ENCODE results near the gene POLA1.
"Not testable (repeated sequence)": the region's sequence is repeated elsewhere in the genome, so short reads cannot be mapped to it uniquely, and the experiment has no call there.

Gene POLA1, protein sequence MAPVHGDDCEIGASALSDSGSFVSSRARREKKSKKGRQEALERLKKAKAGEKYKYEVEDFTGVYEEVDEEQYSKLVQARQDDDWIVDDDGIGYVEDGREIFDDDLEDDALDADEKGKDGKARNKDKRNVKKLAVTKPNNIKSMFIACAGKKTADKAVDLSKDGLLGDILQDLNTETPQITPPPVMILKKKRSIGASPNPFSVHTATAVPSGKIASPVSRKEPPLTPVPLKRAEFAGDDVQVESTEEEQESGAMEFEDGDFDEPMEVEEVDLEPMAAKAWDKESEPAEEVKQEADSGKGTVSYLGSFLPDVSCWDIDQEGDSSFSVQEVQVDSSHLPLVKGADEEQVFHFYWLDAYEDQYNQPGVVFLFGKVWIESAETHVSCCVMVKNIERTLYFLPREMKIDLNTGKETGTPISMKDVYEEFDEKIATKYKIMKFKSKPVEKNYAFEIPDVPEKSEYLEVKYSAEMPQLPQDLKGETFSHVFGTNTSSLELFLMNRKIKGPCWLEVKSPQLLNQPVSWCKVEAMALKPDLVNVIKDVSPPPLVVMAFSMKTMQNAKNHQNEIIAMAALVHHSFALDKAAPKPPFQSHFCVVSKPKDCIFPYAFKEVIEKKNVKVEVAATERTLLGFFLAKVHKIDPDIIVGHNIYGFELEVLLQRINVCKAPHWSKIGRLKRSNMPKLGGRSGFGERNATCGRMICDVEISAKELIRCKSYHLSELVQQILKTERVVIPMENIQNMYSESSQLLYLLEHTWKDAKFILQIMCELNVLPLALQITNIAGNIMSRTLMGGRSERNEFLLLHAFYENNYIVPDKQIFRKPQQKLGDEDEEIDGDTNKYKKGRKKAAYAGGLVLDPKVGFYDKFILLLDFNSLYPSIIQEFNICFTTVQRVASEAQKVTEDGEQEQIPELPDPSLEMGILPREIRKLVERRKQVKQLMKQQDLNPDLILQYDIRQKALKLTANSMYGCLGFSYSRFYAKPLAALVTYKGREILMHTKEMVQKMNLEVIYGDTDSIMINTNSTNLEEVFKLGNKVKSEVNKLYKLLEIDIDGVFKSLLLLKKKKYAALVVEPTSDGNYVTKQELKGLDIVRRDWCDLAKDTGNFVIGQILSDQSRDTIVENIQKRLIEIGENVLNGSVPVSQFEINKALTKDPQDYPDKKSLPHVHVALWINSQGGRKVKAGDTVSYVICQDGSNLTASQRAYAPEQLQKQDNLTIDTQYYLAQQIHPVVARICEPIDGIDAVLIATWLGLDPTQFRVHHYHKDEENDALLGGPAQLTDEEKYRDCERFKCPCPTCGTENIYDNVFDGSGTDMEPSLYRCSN (N-terminal part only)

DNA sequence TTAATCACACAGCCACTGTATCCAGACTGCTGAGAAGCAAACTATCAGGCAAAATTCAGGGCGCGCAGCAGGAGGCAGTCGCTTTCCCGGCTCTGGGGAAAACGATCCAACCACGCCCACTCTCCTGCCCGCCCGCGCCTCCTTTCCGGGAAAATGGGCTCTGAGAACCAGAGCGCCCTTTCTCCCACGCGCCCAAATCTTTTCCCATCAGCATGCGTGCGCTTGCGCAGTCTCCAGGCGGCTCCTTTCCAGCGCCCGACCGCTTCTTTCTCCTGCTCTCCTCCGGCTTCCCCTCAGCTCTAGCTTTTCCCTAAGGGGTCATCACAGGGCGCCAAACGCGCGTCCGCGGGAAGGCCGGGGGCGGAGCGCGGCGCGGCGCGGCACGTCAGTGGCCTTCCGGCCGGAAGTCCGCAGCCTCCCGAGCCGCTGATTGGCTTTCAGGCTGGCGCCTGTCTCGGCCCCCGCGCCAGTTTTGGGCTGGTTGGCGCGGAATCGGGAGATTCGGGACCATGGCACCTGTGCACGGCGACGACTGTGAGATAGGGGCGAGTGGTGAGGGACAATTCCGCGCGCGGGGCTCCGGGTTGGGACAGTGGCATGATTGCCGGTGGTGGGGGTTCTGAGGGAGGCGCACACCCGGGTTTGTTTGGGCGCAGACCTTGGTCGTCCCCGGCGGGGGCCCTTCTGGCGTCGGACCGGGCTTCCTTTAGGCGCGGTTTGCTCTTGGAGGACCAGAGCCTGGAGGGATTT is at the start of gene POLA1:
TSS of gene POLA1 (plus strand) at position 466 of the 750 bp plus-strand sequence. CDS start at position 510, 44 bp downstream.
- peak; percentile 49 for DNase-seq (ENCODE audit: low spot score)

DNA sequence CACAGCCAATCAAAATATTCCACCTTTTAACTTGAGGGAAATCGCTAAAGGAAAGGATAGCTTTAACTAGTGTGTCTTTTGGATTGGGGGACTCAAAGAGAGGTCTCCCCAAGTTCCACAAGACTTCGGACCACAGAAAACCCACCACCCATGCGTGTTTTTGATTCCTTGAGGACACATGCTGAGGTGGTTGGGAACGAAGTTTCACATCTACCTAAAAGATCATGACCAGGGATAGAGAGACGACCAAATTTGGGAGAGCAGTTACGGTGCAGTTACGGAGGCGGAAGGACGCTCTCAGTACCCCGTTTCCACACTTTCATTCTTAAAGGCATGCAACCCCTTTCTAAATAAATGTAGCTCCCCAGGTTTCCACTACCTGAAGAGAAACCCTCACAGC is 47.7 kb upstream of the POLA1 start:
- DNase-seq (ENCODE audit: low spot score): peak; percentile 51

DNA sequence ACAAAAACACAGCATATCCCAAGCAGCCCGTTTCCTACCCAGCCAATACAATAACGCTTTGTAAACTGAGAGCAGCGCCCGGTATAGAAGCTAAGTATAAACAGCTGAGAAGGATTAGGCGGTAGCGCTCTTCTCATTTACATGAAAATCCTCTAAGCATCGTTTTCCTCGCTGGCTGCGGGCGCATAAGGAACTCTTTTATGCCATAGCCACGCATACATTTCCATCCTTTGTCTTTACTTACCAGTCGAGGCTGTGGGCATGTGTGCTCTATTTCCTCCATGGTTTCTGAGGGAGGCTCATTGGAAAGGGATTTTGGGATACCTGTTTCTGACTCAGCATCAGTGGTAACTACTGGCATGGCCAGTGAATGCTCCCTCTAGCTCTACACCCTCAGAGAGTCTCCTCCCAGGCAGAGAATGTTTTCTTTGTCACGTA is 47.0 kb upstream of the POLA1 start:
- DNase-seq (ENCODE audit: low spot score): peak; percentile 52

- DNase-seq (ENCODE audit: low spot score): peak; percentile 77
Observed at GRCh38 chrX:24647257-24648058, 46.3 kb upstream of the POLA1 start, which contains the start of gene PCYT1B. TSS of gene PCYT1B (minus strand) at chrX:24647347. CDS start at chrX:24647105, 242 bp downstream.

DNA sequence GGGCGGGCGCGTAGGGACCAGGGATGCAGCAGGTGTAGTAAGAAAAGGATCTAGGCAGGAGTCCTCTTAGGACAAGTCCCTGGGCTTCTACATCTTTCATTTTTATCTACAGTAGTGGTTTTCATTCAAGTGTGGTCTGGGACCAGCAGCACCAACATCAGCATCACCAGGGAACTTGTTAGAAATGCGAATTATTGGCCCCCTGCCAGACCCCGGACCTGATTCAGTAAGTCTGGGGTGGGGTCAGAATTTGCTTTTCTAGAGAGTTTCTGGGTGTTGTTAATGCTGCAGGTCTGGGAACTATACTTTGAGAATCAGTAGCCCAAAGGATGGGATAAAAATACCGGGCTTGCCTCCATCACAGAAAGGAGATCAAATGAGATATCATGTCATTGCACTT is 45.2 kb upstream of the POLA1 start:
- no peak for DNase-seq (ENCODE audit: low spot score)

DNA sequence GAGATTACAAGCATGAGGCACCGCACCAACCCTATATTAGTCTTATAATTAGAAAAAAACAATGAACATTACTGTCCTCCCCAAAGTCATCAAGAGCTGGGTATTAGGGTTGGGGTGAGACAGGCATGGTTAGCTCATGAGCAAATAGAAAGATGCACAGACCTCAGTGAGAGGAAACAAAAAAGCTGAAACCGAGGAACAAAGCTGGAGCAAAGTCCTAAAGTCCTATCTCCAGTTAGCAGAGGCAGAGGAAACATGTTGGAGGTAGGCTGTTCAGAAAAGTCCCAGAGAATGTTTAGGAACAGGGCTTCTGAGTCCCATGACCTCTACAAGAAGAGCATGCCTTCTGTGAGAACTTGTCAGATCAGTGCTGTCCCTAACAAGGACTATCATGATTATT is 41.9 kb upstream of the POLA1 start:
- no peak for DNase-seq (ENCODE audit: low spot score)

GRCh38 chrX:24655679-24656078 is 38.0 kb upstream of the POLA1 start:
- not testable (repeated sequence) for DNase-seq (ENCODE audit: low spot score)

DNA sequence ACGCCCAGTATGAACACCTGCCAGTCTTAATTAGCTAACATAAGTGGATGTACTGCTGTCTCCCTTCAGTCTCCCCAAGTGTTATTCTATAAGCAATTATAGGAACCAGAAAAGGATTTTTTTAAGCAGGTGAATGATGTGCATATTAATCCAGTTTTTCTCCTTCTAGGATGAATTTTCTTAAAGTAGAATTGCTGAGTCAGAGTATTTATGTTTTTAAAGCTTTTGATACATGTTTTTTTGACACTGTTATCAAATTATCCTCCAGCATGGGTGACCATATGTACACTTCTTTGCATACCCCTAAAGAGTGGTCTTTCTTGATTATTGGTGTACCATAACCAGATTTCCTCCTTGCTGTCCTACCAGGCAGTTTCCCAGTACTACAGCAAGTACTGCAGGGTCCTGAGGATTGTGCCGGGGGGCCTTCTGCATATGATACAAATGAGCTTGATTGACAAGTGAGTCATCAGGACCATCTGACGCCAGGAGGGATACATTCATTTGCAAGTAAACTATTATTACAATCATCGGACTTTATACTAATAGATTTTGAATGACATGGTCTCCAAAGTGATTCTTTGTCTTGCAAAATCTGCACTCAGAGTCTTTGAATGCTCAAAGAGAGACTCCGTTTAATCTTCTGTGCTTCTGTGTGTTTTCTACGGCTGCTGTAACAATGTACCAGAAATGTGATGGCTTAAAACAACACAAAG is 35.9 kb upstream of the POLA1 start:
- DNase-seq (ENCODE audit: low spot score): no peak

DNA sequence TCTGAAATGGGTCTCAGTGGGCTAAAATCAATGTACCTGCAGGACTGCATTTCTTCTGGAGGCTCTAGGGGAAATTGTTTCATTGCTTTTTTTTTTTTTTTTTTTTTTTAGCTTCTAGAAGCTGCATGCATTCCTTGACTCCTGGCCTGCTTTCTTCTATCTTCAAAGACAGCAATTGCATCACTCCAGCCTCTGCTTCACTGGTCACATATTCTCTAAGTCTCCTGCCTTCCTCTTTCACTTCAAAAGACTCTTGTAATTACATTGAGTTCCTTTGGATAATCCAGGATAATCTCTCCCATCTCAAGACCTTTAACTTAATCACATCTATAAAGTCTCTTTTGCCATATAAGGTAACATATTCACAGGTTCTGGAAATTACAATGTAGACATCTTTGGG is 35.3 kb upstream of the POLA1 start:
- no peak for DNase-seq (ENCODE audit: low spot score)

DNA sequence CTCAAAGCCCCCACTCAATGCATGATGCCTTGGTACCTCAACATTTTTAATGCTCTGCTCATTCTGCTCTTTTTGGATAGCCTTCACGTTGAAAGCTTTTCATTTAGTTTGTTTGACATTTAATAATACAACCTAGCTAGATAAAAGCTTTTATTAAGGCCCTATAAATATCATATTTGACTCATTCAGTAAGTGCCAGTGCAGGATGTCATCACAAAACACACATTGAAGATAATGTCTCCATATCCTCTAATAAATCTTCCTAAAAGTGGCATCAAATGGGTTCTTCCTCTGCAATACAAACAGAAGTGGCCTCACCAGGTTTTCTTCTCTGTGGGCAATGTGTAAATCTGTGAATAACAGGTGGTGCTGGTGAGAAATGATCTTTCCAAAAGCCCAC is 34.6 kb upstream of the POLA1 start:
- no peak for DNase-seq (ENCODE audit: low spot score)

- no peak for DNase-seq (ENCODE audit: low spot score)
Observed at GRCh38 chrX:24659646-24660045, 34.1 kb upstream of the POLA1 start.

GRCh38 chrX:24661292-24661691 is 32.4 kb upstream of the POLA1 start:
- DNase-seq (ENCODE audit: low spot score): no peak

DNA sequence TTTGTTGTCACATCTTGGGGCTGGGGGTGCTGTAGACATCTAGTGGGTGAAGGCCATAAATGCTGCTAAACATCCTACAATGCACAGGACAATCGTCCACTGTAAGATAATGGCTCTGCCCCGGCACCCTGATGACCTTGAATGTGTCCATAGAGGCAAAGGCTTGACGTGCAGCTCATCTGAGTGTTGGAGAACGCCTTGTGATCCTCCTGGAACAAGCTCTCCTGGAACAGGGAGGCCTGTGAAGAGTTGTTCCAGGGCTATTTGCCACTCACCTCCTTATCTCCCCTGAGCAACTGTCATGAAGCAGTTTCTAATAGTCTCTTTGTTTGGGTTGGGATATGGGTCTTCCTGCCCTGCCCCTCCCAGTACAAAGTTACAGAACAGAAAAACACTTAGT is 31.4 kb upstream of the POLA1 start:
- no peak for DNase-seq (ENCODE audit: low spot score)

- DNase-seq (ENCODE audit: low spot score): no peak
Observed at GRCh38 chrX:24668111-24668510, 25.6 kb upstream of the POLA1 start.

DNA sequence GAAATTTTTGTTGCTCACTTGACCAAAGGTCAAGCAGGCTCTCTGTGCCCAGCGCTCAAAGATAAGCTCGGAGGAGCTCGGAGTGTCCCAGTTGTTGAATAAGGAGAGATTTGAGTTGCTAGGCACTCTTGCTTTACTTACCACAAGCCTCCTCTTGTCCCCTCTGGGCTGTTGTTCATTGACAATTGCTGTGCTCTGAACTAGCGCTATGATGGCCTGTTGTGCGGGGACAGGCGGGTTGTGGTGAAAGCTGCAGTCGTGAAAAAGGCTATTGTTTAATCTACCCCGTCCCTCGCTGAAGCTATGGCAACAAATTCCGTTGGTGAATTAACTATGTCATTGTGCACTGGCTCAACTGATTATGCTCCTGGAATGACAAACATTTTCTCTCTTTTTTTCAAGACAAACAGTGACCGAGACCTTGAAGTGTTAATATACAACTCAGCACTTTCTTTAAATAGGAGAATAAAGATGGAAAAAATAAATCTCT is 21.0 kb upstream of the POLA1 start:
- no peak for DNase-seq (ENCODE audit: low spot score)

GRCh38 chrX:24673424-24673823 is 20.3 kb upstream of the POLA1 start:
- no peak for DNase-seq (ENCODE audit: low spot score)

DNA sequence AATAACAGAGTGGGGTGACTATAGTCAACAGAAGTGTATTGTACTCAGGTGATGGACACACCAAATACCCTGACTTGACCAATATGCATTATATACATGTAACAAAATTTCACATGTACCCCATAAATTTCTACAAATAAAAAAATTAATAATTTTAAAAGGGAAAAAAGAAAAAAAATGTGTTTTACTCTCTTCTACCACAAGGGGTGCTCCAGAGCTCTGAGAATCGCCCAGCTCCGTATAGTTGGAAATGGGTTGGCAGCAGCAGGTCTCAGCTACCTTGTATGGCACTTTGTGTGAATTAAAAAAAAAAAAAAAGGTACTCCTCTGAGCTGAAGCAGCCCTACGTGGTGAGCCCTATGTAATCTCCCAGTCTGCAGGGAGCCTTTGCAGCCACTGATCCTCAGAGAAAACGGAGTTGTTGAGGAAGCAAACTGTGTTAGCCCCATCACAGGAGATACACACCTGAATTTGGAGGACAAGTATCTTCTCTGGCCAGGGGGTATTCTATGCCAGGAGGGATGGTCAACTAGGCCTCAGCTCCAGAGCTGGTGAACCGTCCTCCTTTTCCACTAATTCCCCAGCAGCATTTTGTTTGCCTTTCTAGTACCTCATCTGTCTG is 17.2 kb upstream of the POLA1 start:
- peak; percentile 30 for DNase-seq (ENCODE audit: low spot score)

- no peak for DNase-seq (ENCODE audit: low spot score)
Observed at GRCh38 chrX:24682739-24683432, 10.8 kb upstream of the POLA1 start.
